ENCODE results near the gene GDPD4. TPM values are rescaled to one million over a fixed set of nuclear protein-coding genes. Genes with fewer than 3 reads are reported as not detected.

Gene GDPD4
- total and polyA plus RNA-seq, 2 donors, result 0.02 TPM; not detected in 1

- WGBS, result 98% methylated on average over 2 of the region's 2 CpGs
- Histone ChIP-seq H3K4me1 (ENCODE audit: control insufficient read depth in 2 of 2, insufficient read depth in 2 of 2, low read length in 2 of 2) (no peaks in the 10 kb centered on the region), H3K9me3 (ENCODE audit: control insufficient read depth in 2 of 2, insufficient read depth in 1 of 2, low read length in 1 of 2) (no peaks in the 10 kb centered on the region), H3K36me3 (ENCODE audit: control insufficient read depth in 2 of 2, insufficient read depth in 2 of 2, low read length in 1 of 2) (peaks cover 3 to 8% of the 10 kb centered on the region in 2 donors), H3K27me3 (ENCODE audit: control insufficient read depth in 2 of 2, insufficient read depth in 1 of 2, low read length in 1 of 2) (no peaks in the 10 kb centered on the region), H3K27ac (ENCODE audit: low read depth in 1 of 2, low read length in 1 of 2) (no peak overlapping the region), H3K4me3 (ENCODE audit: low read length in 2 of 2) (no peak overlapping the region)
- no peak for DNase-seq (ENCODE audit: low read depth in 6 of 9, low spot score in 9 of 9)
Measured at GRCh38 chr11:77322506-77322905, 21.0 kb upstream of the GDPD4 start.

DNA sequence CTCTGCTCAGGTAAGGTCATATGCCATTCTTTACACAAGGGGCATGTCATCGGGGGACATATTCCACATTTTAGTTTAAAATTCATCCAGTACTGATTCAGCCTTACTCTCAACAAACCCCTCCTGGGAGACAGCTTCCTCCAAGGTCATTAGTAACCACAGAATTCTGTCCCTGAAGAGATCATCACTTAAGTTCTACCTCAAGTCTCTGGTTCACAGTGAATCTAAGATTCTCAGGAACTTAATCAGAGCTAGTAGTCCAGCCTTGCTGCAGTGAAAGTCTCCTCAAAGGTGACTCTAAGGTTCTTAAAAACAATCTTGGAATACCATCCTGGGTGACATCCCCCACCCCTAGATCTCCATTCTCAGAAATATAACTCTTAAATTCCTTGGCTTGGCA, 18.9 kb upstream of the GDPD4 start:
- Histone ChIP-seq H3K4me1 (ENCODE audit: control insufficient read depth in 2 of 2, insufficient read depth in 2 of 2, low read length in 2 of 2) (no peaks in the 10 kb centered on the region), H3K4me3 (ENCODE audit: low read length in 2 of 2) (no peak overlapping the region), H3K9me3 (ENCODE audit: control insufficient read depth in 2 of 2, insufficient read depth in 1 of 2, low read length in 1 of 2) (no peaks in the 10 kb centered on the region), H3K27ac (ENCODE audit: low read depth in 1 of 2, low read length in 1 of 2) (no peak overlapping the region), H3K27me3 (ENCODE audit: control insufficient read depth in 2 of 2, insufficient read depth in 1 of 2, low read length in 1 of 2) (no peaks in the 10 kb centered on the region), H3K36me3 (ENCODE audit: control insufficient read depth in 2 of 2, insufficient read depth in 2 of 2, low read length in 1 of 2) (peaks cover 3 to 5% of the 10 kb centered on the region in 2 donors)
- WGBS, result 98% methylated on average over 1 of the region's 1 CpG
- no peak for DNase-seq (ENCODE audit: low read depth in 6 of 9, low spot score in 9 of 9)

- Histone ChIP-seq H3K4me1 (ENCODE audit: control insufficient read depth in 2 of 2, insufficient read depth in 2 of 2, low read length in 2 of 2) (no peaks in the 10 kb centered on the region), H3K27ac (ENCODE audit: low read depth in 1 of 2, low read length in 1 of 2) (no peak overlapping the region), H3K9me3 (ENCODE audit: control insufficient read depth in 2 of 2, insufficient read depth in 1 of 2, low read length in 1 of 2) (no peaks in the 10 kb centered on the region), H3K4me3 (ENCODE audit: low read length in 2 of 2) (no peak overlapping the region), H3K27me3 (ENCODE audit: control insufficient read depth in 2 of 2, insufficient read depth in 1 of 2, low read length in 1 of 2) (no peaks in the 10 kb centered on the region), H3K36me3 (ENCODE audit: control insufficient read depth in 2 of 2, insufficient read depth in 2 of 2, low read length in 1 of 2) (peaks cover 3 to 5% of the 10 kb centered on the region in 2 donors)
- DNase-seq (ENCODE audit: low read depth in 6 of 9, low spot score in 9 of 9), result no peak
- 97% methylated on average over 2 of the region's 2 CpGs for whole genome bisulfite sequencing
Measured at GRCh38 chr11:77318600-77318999, 17.1 kb upstream of the GDPD4 start.

GRCh38 chr11:77316733-77317342, 15.4 kb upstream of the GDPD4 start:
- H3K27me3 ChIP-seq (ENCODE audit: control insufficient read depth in 2 of 2, insufficient read depth in 1 of 2, low read length in 1 of 2), result no peaks in the 10 kb centered on the region
- DNase-seq (ENCODE audit: low read depth in 6 of 9, low spot score in 9 of 9), result no peak
- WGBS, result 85% methylated on average over 5 of the region's 5 CpGs
- no peak overlapping the region for H3K4me3 ChIP-seq (ENCODE audit: low read length in 2 of 2)
- no peak overlapping the region for H3K27ac ChIP-seq (ENCODE audit: low read depth in 1 of 2, low read length in 1 of 2)
- no peaks in the 10 kb centered on the region for H3K4me1 ChIP-seq (ENCODE audit: control insufficient read depth in 2 of 2, insufficient read depth in 2 of 2, low read length in 2 of 2)
- no peaks in the 10 kb centered on the region for H3K36me3 ChIP-seq (ENCODE audit: control insufficient read depth in 2 of 2, insufficient read depth in 2 of 2, low read length in 1 of 2)
- H3K9me3 ChIP-seq (ENCODE audit: control insufficient read depth in 2 of 2, insufficient read depth in 1 of 2, low read length in 1 of 2), result no peaks in the 10 kb centered on the region

GRCh38 chr11:77312107-77312506, 10.6 kb upstream of the GDPD4 start:
- H3K27me3 ChIP-seq (ENCODE audit: control insufficient read depth in 2 of 2, insufficient read depth in 1 of 2, low read length in 1 of 2), result no peaks in the 10 kb centered on the region
- no peaks in the 10 kb centered on the region for H3K36me3 ChIP-seq (ENCODE audit: control insufficient read depth in 2 of 2, insufficient read depth in 2 of 2, low read length in 1 of 2)
- H3K4me1 ChIP-seq (ENCODE audit: control insufficient read depth in 2 of 2, insufficient read depth in 2 of 2, low read length in 2 of 2), result no peaks in the 10 kb centered on the region
- H3K9me3 ChIP-seq (ENCODE audit: control insufficient read depth in 2 of 2, insufficient read depth in 1 of 2, low read length in 1 of 2), result no peaks in the 10 kb centered on the region
- DNase-seq (ENCODE audit: low read depth in 6 of 9, low spot score in 9 of 9), result no peak
- no peak overlapping the region for H3K27ac ChIP-seq (ENCODE audit: low read depth in 1 of 2, low read length in 1 of 2)
- no peak overlapping the region for H3K4me3 ChIP-seq (ENCODE audit: low read length in 2 of 2)

GRCh38 chr11:77311701-77312100, 10.2 kb upstream of the GDPD4 start:
- Histone ChIP-seq H3K36me3 (ENCODE audit: control insufficient read depth in 2 of 2, insufficient read depth in 2 of 2, low read length in 1 of 2) (no peaks in the 10 kb centered on the region), H3K27ac (ENCODE audit: low read depth in 1 of 2, low read length in 1 of 2) (no peak overlapping the region), H3K9me3 (ENCODE audit: control insufficient read depth in 2 of 2, insufficient read depth in 1 of 2, low read length in 1 of 2) (no peaks in the 10 kb centered on the region), H3K27me3 (ENCODE audit: control insufficient read depth in 2 of 2, insufficient read depth in 1 of 2, low read length in 1 of 2) (no peaks in the 10 kb centered on the region), H3K4me3 (ENCODE audit: low read length in 2 of 2) (no peak overlapping the region), H3K4me1 (ENCODE audit: control insufficient read depth in 2 of 2, insufficient read depth in 2 of 2, low read length in 2 of 2) (no peaks in the 10 kb centered on the region)
- no peak for DNase-seq (ENCODE audit: low read depth in 6 of 9, low spot score in 9 of 9)
- 99% methylated on average over 3 of the region's 3 CpGs for WGBS

DNA sequence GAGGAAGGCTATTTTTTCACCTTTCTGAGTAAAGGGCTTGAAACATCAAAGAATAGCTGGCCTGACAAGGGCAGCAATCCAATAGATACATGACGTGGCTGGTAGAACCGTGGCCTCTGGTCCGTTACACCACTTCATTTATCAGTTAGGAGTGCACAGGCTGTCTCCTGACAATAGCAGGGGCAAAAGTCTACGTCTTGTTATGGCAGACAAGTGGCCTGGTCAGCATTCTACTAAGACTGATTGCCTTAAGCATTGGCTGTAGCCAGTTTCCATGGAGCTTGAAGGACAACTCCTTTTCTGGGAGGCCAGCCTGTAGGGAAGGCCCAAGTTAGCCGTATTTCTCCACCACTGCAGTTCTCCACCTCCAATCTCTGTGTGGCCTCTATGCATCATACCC, 9.2 kb upstream of the GDPD4 start:
- no peaks in the 10 kb centered on the region for H3K27me3 ChIP-seq (ENCODE audit: control insufficient read depth in 2 of 2, insufficient read depth in 1 of 2, low read length in 1 of 2)
- 98% methylated on average over 5 of the region's 5 CpGs for WGBS
- no peaks in the 10 kb centered on the region for H3K36me3 ChIP-seq (ENCODE audit: control insufficient read depth in 2 of 2, insufficient read depth in 2 of 2, low read length in 1 of 2)
- no peaks in the 10 kb centered on the region for H3K4me1 ChIP-seq (ENCODE audit: control insufficient read depth in 2 of 2, insufficient read depth in 2 of 2, low read length in 2 of 2)
- H3K4me3 ChIP-seq (ENCODE audit: low read length in 2 of 2), result no peak overlapping the region
- no peak overlapping the region for H3K27ac ChIP-seq (ENCODE audit: low read depth in 1 of 2, low read length in 1 of 2)
- DNase-seq (ENCODE audit: low read depth in 6 of 9, low spot score in 9 of 9), result no peak
- no peaks in the 10 kb centered on the region for H3K9me3 ChIP-seq (ENCODE audit: control insufficient read depth in 2 of 2, insufficient read depth in 1 of 2, low read length in 1 of 2)

DNA sequence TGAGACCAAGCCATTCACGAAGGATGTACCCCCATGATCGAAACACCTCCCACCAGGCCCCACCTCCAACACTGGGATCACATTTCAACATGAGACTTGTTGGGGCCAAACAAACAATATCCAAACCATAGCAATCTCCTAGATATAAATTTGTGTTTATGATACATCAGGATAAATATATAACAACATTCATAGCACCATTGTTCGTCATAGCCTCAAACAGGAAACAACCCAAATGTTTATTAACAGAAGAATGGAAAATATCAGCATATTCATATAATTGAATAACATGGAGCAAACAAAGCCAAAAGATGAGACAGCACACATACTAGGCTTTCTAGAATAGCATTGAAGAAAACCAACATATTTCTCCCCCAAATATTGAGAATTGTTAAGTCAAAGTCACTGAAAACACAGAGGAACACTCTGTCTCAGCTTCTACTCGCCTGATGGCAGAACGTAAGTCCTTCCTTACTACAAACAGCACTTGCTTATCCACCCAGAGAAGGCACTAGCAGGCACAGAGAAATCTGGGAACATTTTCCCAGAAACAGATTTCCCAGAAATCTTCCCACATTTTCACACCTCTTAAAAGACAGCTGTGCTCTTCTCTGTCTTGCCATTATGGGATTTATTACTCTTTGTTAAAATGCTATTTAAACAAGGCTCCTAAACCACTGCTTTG, 8.1 kb upstream of the GDPD4 start:
- Histone ChIP-seq H3K36me3 (ENCODE audit: control insufficient read depth in 2 of 2, insufficient read depth in 2 of 2, low read length in 1 of 2) (no peaks in the 10 kb centered on the region), H3K4me1 (ENCODE audit: control insufficient read depth in 2 of 2, insufficient read depth in 2 of 2, low read length in 2 of 2) (no peaks in the 10 kb centered on the region), H3K9me3 (ENCODE audit: control insufficient read depth in 2 of 2, insufficient read depth in 1 of 2, low read length in 1 of 2) (no peaks in the 10 kb centered on the region), H3K27ac (ENCODE audit: low read depth in 1 of 2, low read length in 1 of 2) (no peak overlapping the region), H3K27me3 (ENCODE audit: control insufficient read depth in 2 of 2, insufficient read depth in 1 of 2, low read length in 1 of 2) (no peaks in the 10 kb centered on the region), H3K4me3 (ENCODE audit: low read length in 2 of 2) (no peak overlapping the region)
- no peak for DNase-seq (ENCODE audit: low read depth in 6 of 9, low spot score in 9 of 9)
- WGBS, result 97% methylated on average over 5 of the region's 5 CpGs

- Histone ChIP-seq H3K9me3 (ENCODE audit: control insufficient read depth in 2 of 2, insufficient read depth in 1 of 2, low read length in 1 of 2) (no peaks in the 10 kb centered on the region), H3K4me1 (ENCODE audit: control insufficient read depth in 2 of 2, insufficient read depth in 2 of 2, low read length in 2 of 2) (no peaks in the 10 kb centered on the region), H3K27me3 (ENCODE audit: control insufficient read depth in 2 of 2, insufficient read depth in 1 of 2, low read length in 1 of 2) (no peaks in the 10 kb centered on the region), H3K4me3 (ENCODE audit: low read length in 2 of 2) (no peak overlapping the region), H3K27ac (ENCODE audit: low read depth in 1 of 2, low read length in 1 of 2) (no peak overlapping the region), H3K36me3 (ENCODE audit: control insufficient read depth in 2 of 2, insufficient read depth in 2 of 2, low read length in 1 of 2) (no peaks in the 10 kb centered on the region)
- no peak for DNase-seq (ENCODE audit: low read depth in 6 of 9, low spot score in 9 of 9)
Measured at GRCh38 chr11:77308838-77309237, 7.4 kb upstream of the GDPD4 start.
